HepG2 (cell line): Measurements from ENCODE around the gene FBRSL1.

Experiments
- EP300 ChIP-seq, 3 experiments: sonication (generic) in 1 of 3; formaldehyde crosslinking in 1 of 3; IDR thresholded peaks; 2 replicates each; pipeline versions ENCODE4 v1.5.1 to v1.6.1; 2011 to 2020; ENCODE audit warnings: low read depth in 2 of 3, low read length in 2 of 3, borderline replicate concordance in 1 of 3, improper control_type of control experiment in 1 of 3, mild to moderate bottlenecking in 1 of 3, missing genetic modification reagents in 1 of 3, moderate library complexity in 1 of 3
- EZH2 ChIP-seq: conservative IDR thresholded peaks from 2 replicates; pipeline ENCODE4 v1.6.1; 2012; ENCODE audit warnings: mild to moderate bottlenecking, low read depth, low read length, moderate library complexity
- NFYB ChIP-seq: sonication (generic); formaldehyde crosslinking; IDR thresholded peaks from 2 replicates; pipeline ENCODE4 v1.4.0; 2020; ENCODE audit warnings: missing genetic modification reagents
- POLR2A ChIP-seq, 2 experiments: IDR thresholded peaks; 2 replicates each; pipeline ENCODE4 v1.6.1; 2011; ENCODE audit warnings: low read depth in 2 of 2, low read length in 2 of 2, mild to moderate bottlenecking in 1 of 2, moderate library complexity in 1 of 2; ENCODE audit not compliant: insufficient read depth in 1 of 2
- ZNF143 ChIP-seq: sonication (generic); formaldehyde crosslinking; IDR thresholded peaks from 2 replicates; pipeline ENCODE4 v1.4.0; 2020; ENCODE audit warnings: missing genetic modification reagents
- TF ChIP-seq, protein P1 (sequence below): sonication (generic); formaldehyde crosslinking; IDR thresholded peaks from 2 replicates; pipeline ENCODE4 v1.5.0; 2020; ENCODE audit warnings: mild to moderate bottlenecking, missing genetic modification reagents, moderate library complexity
- TF ChIP-seq, protein P2 (sequence below): sonication (generic); formaldehyde crosslinking; IDR thresholded peaks from 2 replicates; pipeline ENCODE4 v1.4.0; 2020; ENCODE audit warnings: missing genetic modification reagents, mild to moderate bottlenecking, borderline replicate concordance
- TF ChIP-seq, protein P3 (sequence below), 2 experiments: sonication (generic) in 1 of 2; formaldehyde crosslinking in 1 of 2; IDR thresholded peaks; 2 replicates each; pipeline versions ENCODE4 v1.6.1 to v1.9.0; 2014 to 2022; ENCODE audit warnings: antibody characterized with exemption in 1 of 2, borderline replicate concordance in 1 of 2, inconsistent platforms in 1 of 2, low read depth in 1 of 2, missing genetic modification reagents in 1 of 2
- TF ChIP-seq, protein P4 (sequence below): sonication (generic); formaldehyde crosslinking; conservative IDR thresholded peaks from 2 replicates; pipeline ENCODE4 v1.4.0; 2020; ENCODE audit warnings: mild to moderate bottlenecking, missing genetic modification reagents, moderate library complexity

DNA sequence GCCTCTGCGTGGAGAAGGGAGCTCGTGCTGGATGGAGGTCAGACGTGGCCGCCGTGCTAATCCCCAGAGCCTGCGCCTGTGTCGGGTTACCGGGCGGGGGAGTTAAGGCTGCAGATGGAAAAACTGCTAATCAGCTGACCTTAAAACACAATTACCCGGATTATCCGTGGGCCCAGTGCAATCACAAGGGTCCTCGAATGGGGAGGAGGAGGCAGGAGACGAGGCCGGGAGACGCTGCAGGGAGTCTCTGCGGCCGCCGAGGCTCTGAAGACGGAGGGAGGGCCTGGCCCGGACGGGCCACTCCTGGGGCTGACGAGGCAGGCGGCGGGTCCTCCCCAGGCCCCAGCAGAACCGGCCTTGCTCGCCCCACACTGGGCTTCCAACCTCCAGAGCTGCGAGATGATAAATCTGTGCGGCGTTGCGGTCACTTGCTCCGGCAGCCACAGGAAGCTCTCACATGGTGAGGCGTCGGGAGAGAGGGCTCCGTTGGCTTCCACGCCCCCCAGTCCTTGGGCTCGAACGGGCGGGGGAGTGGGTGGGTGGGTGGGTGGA, 32.9 kb upstream of the FBRSL1 start:
- no peak for TF ChIP-seq EP300 (IDR thresholded peaks at IDR 0.05; ENCODE audit: low read depth in 2 of 2, low read length in 2 of 2)
- no peak for TF ChIP-seq EP300 (CRISPR knock-in tag; IDR thresholded peaks at IDR 0.05; ENCODE audit: borderline replicate concordance)
- TF ChIP-seq POLR2A (IDR thresholded peaks at IDR 0.05; ENCODE audit: insufficient read depth in 1 of 2, low read depth in 2 of 2, low read length in 2 of 2): no peak
- TF ChIP-seq, protein P1, sequence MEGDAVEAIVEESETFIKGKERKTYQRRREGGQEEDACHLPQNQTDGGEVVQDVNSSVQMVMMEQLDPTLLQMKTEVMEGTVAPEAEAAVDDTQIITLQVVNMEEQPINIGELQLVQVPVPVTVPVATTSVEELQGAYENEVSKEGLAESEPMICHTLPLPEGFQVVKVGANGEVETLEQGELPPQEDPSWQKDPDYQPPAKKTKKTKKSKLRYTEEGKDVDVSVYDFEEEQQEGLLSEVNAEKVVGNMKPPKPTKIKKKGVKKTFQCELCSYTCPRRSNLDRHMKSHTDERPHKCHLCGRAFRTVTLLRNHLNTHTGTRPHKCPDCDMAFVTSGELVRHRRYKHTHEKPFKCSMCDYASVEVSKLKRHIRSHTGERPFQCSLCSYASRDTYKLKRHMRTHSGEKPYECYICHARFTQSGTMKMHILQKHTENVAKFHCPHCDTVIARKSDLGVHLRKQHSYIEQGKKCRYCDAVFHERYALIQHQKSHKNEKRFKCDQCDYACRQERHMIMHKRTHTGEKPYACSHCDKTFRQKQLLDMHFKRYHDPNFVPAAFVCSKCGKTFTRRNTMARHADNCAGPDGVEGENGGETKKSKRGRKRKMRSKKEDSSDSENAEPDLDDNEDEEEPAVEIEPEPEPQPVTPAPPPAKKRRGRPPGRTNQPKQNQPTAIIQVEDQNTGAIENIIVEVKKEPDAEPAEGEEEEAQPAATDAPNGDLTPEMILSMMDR (CRISPR knock-in tag): no peak
- TF ChIP-seq, protein P2, sequence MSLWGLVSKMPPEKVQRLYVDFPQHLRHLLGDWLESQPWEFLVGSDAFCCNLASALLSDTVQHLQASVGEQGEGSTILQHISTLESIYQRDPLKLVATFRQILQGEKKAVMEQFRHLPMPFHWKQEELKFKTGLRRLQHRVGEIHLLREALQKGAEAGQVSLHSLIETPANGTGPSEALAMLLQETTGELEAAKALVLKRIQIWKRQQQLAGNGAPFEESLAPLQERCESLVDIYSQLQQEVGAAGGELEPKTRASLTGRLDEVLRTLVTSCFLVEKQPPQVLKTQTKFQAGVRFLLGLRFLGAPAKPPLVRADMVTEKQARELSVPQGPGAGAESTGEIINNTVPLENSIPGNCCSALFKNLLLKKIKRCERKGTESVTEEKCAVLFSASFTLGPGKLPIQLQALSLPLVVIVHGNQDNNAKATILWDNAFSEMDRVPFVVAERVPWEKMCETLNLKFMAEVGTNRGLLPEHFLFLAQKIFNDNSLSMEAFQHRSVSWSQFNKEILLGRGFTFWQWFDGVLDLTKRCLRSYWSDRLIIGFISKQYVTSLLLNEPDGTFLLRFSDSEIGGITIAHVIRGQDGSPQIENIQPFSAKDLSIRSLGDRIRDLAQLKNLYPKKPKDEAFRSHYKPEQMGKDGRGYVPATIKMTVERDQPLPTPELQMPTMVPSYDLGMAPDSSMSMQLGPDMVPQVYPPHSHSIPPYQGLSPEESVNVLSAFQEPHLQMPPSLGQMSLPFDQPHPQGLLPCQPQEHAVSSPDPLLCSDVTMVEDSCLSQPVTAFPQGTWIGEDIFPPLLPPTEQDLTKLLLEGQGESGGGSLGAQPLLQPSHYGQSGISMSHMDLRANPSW (CRISPR knock-in tag): no peak
- TF ChIP-seq, protein P3, sequence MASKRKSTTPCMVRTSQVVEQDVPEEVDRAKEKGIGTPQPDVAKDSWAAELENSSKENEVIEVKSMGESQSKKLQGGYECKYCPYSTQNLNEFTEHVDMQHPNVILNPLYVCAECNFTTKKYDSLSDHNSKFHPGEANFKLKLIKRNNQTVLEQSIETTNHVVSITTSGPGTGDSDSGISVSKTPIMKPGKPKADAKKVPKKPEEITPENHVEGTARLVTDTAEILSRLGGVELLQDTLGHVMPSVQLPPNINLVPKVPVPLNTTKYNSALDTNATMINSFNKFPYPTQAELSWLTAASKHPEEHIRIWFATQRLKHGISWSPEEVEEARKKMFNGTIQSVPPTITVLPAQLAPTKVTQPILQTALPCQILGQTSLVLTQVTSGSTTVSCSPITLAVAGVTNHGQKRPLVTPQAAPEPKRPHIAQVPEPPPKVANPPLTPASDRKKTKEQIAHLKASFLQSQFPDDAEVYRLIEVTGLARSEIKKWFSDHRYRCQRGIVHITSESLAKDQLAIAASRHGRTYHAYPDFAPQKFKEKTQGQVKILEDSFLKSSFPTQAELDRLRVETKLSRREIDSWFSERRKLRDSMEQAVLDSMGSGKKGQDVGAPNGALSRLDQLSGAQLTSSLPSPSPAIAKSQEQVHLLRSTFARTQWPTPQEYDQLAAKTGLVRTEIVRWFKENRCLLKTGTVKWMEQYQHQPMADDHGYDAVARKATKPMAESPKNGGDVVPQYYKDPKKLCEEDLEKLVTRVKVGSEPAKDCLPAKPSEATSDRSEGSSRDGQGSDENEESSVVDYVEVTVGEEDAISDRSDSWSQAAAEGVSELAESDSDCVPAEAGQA (IDR thresholded peaks at IDR 0.05; ENCODE audit: low read depth): no peak
- TF ChIP-seq, protein P3 (CRISPR knock-in tag; IDR thresholded peaks at IDR 0.05; ENCODE audit: borderline replicate concordance): no peak
- TF ChIP-seq NFYB (CRISPR knock-in tag): no peak
- TF ChIP-seq EZH2: no peak
- TF ChIP-seq ZNF143: no peak
- TF ChIP-seq, protein P4, sequence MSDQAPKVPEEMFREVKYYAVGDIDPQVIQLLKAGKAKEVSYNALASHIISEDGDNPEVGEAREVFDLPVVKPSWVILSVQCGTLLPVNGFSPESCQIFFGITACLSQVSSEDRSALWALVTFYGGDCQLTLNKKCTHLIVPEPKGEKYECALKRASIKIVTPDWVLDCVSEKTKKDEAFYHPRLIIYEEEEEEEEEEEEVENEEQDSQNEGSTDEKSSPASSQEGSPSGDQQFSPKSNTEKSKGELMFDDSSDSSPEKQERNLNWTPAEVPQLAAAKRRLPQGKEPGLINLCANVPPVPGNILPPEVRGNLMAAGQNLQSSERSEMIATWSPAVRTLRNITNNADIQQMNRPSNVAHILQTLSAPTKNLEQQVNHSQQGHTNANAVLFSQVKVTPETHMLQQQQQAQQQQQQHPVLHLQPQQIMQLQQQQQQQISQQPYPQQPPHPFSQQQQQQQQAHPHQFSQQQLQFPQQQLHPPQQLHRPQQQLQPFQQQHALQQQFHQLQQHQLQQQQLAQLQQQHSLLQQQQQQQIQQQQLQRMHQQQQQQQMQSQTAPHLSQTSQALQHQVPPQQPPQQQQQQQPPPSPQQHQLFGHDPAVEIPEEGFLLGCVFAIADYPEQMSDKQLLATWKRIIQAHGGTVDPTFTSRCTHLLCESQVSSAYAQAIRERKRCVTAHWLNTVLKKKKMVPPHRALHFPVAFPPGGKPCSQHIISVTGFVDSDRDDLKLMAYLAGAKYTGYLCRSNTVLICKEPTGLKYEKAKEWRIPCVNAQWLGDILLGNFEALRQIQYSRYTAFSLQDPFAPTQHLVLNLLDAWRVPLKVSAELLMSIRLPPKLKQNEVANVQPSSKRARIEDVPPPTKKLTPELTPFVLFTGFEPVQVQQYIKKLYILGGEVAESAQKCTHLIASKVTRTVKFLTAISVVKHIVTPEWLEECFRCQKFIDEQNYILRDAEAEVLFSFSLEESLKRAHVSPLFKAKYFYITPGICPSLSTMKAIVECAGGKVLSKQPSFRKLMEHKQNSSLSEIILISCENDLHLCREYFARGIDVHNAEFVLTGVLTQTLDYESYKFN: no peak
